Neural cell (in vitro differentiated cells): ENCODE data around the gene WDR26.

Experiments used
- EP300 ChIP-seq: fragments of 450-650 bp; conservative IDR thresholded peaks from 2 replicates; pipeline ENCODE4 v1.6.1; 2014; ENCODE audit warnings: antibody characterized with exemption, mild to moderate bottlenecking, moderate library complexity; ENCODE audit not compliant: poor library complexity, severe bottlenecking
- SMC3 ChIP-seq: fragments of 450-650 bp; conservative IDR thresholded peaks from 2 replicates; pipeline ENCODE4 v1.6.1; 2014; ENCODE audit warnings: antibody characterized with exemption, mild to moderate bottlenecking, moderate library complexity; ENCODE audit not compliant: poor library complexity

DNA sequence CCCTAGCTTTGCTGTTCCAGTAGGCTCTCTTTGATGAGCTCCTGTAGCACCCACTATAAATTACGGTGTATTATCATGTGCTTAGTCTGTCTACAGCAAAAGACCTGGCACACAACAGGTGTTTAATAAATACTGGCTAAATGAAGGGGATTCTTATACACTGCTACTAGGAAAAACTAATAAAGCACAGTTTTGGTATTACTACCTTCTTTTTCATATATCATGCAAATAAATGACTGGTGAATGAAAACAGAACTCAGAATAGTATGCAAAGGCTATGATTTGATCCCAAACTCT lies 26.4 kb downstream of the WDR26 start:
- no peak for TF ChIP-seq SMC3
- no peak for TF ChIP-seq EP300
